RWPE2 (cell line): Measurements from ENCODE around the gene HOXB4.

Source experiments
- ATAC-seq: fragments of 200-7000 bp; cut with Tn5 transposase; 3 replicates; pipeline ENCODE4 v1.9.1; 2021; ENCODE audit warnings: low read depth
- DNase-seq: peaks from one replicate; pipeline ENCODE4 v3.0.0-alpha.2; 2020; ENCODE audit warnings: low spot score
- H3K27ac ChIP-seq: fragments of 450-650 bp; 2 replicates; pipeline ENCODE4 v1.5.1; 2017; ENCODE audit warnings: mild to moderate bottlenecking; ENCODE audit not compliant: poor library complexity, severe bottlenecking
- H3K27me3 ChIP-seq: fragments of 250-450 bp; sonication (Bioruptor Pico); 2 replicates; pipeline ENCODE4 v1.5.1; 2021; ENCODE audit warnings: mild to moderate bottlenecking, moderate library complexity; ENCODE audit not compliant: insufficient read depth, poor library complexity, severe bottlenecking
- H3K36me3 ChIP-seq: fragments of 250-450 bp; sonication (Bioruptor Pico); 2 replicates; pipeline ENCODE4 v1.5.1; 2020; ENCODE audit warnings: low read depth, mild to moderate bottlenecking, moderate library complexity
- H3K4me1 ChIP-seq: fragments of 250-450 bp; sonication (Bioruptor Pico); 2 replicates; pipeline ENCODE4 v1.5.1; 2021; ENCODE audit warnings: mild to moderate bottlenecking, moderate library complexity; ENCODE audit not compliant: insufficient read depth, poor library complexity, severe bottlenecking
- H3K4me3 ChIP-seq: fragments of 250-450 bp; sonication (Bioruptor Pico); 2 replicates; pipeline ENCODE4 v1.5.1; 2021; ENCODE audit warnings: mild to moderate bottlenecking, moderate library complexity; ENCODE audit not compliant: severe bottlenecking
- H3K9me3 ChIP-seq: fragments of 250-450 bp; sonication (Bioruptor Pico); 2 replicates; pipeline ENCODE4 v1.5.1; 2021; ENCODE audit warnings: mild to moderate bottlenecking, moderate library complexity; ENCODE audit not compliant: severe bottlenecking
- CTCF ChIP-seq: fragments of 450-650 bp; IDR thresholded peaks from one replicate; pipeline ENCODE4 v1.5.1; 2017; ENCODE audit warnings: mild to moderate bottlenecking, moderate library complexity; ENCODE audit not compliant: poor library complexity, severe bottlenecking

Gene HOXB4

DNA sequence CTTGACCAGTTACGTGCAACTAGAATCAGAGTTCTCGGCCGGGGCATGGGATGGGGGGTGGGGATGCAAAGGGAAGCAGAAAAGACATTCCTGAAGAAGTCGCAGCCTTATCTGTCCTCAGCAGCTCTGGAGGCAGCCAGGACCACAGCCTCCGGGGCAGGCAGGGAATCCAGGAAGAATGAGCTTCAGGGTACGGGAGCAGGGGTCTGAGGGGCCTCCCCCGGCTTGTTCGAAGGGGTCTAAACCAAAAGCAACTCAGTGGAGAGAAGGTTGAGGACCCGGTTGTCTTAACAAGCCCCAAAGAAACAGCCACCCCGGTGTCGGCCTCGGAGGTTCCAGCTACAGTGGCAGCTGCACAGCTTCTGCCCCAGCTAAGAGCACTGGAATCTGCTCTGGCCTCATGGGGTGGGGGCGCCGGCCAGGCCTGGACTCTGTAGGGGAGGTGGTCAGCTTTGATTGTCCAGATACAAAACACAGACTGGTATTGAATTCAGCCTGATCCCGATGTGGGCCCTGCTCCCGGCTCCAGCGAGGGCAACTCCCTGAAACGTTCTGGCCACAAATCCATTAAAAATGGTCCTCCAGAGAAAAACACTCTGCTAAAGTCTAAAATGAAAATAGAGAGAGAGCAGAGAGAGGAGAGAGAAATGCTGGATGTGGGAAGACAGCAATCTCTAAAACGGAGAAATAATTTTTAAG, 7.7 kb downstream of the HOXB4 start:
- DNase-seq (no peak), ATAC-seq (no peak)
- Histone ChIP-seq H3K27ac (no peak overlapping the region), H3K9me3 (no peaks in the 10 kb centered on the region), H3K36me3 (no peaks in the 10 kb centered on the region), H3K4me3 (no peak overlapping the region), H3K27me3 (no peaks in the 10 kb centered on the region), H3K4me1 (peaks cover 5% of the 10 kb centered on the region)
- no peak for TF ChIP-seq CTCF

DNA sequence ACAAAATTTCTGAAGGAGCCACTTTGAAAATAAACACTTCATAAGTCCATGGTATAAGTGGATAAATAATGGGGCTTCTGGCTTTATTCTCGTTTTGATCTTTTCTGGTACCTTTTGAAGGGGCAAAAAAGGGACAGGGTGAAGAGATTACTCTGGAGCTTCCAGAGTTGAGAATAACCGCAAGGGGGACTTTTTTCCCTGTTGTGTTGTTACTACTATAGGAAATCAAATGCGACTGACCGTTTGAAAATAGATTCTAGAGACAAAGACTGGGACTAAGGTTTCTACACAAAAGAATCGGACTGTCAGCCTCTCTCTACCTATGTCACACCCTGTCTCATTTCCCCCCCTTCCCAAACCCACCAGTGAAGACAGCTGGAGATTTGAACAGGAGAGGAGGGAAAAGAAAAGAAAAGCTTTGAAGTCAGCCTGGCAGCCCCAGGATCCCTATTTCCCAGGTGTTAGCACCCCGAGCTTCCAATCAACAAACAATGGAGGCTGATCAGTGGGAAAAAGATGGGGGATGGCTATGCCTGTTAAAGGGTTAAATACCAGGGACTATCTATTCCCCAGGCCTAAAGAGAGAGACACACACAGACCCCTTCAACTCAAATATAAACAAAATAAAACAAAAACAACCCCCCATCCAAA, 8.4 kb downstream of the HOXB4 start:
- Histone ChIP-seq H3K36me3 (no peaks in the 10 kb centered on the region), H3K4me3 (no peak overlapping the region), H3K27me3 (no peaks in the 10 kb centered on the region), H3K4me1 (peaks cover 5% of the 10 kb centered on the region), H3K9me3 (no peaks in the 10 kb centered on the region), H3K27ac (no peak overlapping the region)
- TF ChIP-seq CTCF: no peak
- DNase-seq (no peak), ATAC-seq (no peak)

GRCh38 chr17:48569240-48569582, 8.9 kb downstream of the HOXB4 start:
- H3K36me3 ChIP-seq: no peaks in the 10 kb centered on the region
- no peak for ATAC-seq

DNA sequence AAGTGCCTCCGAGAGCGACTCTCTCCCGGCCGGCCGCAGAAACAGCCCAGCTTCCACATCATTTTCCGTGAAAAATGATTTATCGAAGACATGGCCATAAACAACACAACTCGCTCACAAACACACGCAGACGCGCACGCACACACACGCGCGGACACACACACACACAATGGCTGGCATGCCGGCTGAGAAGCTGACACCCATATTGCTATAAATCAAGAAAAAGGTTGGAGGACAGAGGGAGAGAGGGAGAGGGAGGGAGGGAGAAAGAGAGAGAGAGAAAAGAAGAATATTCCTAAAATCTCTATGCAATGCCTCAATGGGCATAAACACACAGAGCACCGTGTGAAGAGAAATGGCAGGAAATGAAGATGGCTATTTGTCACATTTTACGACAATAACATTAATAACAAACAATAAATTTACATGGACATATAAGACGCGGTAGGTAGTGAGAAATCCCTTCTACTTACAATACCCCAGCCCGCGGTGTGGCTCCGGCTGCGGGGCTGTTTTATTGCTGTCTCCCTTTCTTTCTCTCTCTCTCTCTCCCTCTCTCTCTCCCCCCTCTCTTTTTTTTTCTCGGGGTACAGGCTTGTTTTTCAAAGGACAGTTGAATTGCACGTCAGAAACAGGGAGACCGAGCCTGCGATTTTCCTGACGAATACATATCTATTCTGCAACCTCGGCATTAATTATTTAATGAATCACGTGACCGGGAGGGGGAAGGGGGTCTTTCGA, 9.5 kb downstream of the HOXB4 start:
- Histone ChIP-seq H3K36me3 (no peaks in the 10 kb centered on the region), H3K27me3 (no peaks in the 10 kb centered on the region), H3K4me1 (peaks cover 3% of the 10 kb centered on the region), H3K27ac (no peak overlapping the region), H3K4me3 (no peak overlapping the region), H3K9me3 (no peaks in the 10 kb centered on the region)
- TF ChIP-seq CTCF: no peak
- ATAC-seq (no peak), DNase-seq (no peak)

More at GRCh38 chr17:48569240-48569582, 8.9 kb downstream of the HOXB4 start:
- DNase-seq: no peak
- peaks cover 5% of the 10 kb centered on the region for H3K4me1 ChIP-seq
- H3K27ac ChIP-seq: no peak overlapping the region
- H3K4me3 ChIP-seq: no peak overlapping the region
- TF ChIP-seq CTCF: no peak
- H3K27me3 ChIP-seq: no peaks in the 10 kb centered on the region
- H3K9me3 ChIP-seq: no peaks in the 10 kb centered on the region
